Ascending aorta (tissue), 2 donors: ENCODE results near the gene NR2F1. TPM values are rescaled to one million over a fixed set of nuclear protein-coding genes. Genes with fewer than 3 reads are reported as not detected.

Experiments
- DNase-seq, 2 donors: peaks; one replicate each; pipeline ENCODE4 v3.0.0-alpha.2; 2019; ENCODE audit warnings: low spot score in 2 of 2
- H3K27ac ChIP-seq, 2 donors: fragments of 200-600 bp; sonication (generic); one replicate each; pipeline ENCODE4 v1.5.1; 2016 to 2017; ENCODE audit warnings: mild to moderate bottlenecking in 1 of 2
- H3K27me3 ChIP-seq: fragments of 200-600 bp; sonication (generic); one replicate; pipeline ENCODE4 v1.5.1; 2017
- H3K36me3 ChIP-seq, 2 donors: fragments of 200-600 bp; sonication (generic); one replicate each; pipeline ENCODE4 v1.5.1; 2016
- H3K4me1 ChIP-seq, 2 donors: fragments of 200-600 bp; sonication (generic); one replicate each; pipeline ENCODE4 v1.5.1; 2016 to 2017; ENCODE audit warnings: mild to moderate bottlenecking in 1 of 2
- H3K4me3 ChIP-seq, 2 donors: fragments of 200-600 bp; sonication (generic); one replicate each; pipeline ENCODE4 v1.5.1; 2016 to 2017; ENCODE audit warnings: mild to moderate bottlenecking in 1 of 2
- H3K9me3 ChIP-seq, 2 donors: fragments of 200-600 bp; sonication (generic); one replicate each; pipeline ENCODE4 v1.5.1; 2016
- intact Hi-C: fragments of 100-400 bp; cut with DNase I; formaldehyde crosslinking; loops from one replicate; pipeline ENCODE4 v1.15.1; 2023
- total RNA-seq: library from RNA; depleted of rRNA; stranded (reverse); fragments of >200 nt; gene quantifications from one replicate; pipeline ENCODE4 v1.1.0, GENCODE V29; 2016
- TF ChIP-seq, protein P1 (sequence below), 3 experiments: fragments of 200-600 bp in 2 of 3; fragments of 450-650 bp in 1 of 3; sonication (generic) in 2 of 3; IDR thresholded peaks; one replicate each; pipeline ENCODE4 v1.5.1; 2016 to 2019; ENCODE audit warnings: antibody characterized with exemption in 3 of 3, mild to moderate bottlenecking in 1 of 3, moderate library complexity in 1 of 3

Gene NR2F1
- total RNA-seq, 1 donor from 2014 or later = 8.0 TPM

DNA sequence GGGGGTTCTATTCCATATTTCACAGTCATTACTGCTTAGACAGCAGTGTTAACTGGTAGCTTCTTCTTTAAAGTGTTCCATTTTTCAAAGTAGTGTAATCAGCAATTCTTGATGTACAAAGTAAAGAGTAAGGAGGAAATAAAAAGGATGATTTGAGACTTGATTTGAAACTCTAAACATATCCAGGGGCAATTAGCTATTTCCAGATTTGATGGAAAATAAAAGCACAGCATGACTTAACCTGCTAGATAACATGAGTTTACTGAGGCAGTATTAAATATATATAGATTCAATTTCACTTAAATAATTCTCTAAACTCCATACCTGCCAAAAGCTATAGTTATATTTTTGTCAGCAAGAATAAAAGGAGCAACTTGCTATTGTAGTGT lies 29.8 kb downstream of the NR2F1 start:
- Histone ChIP-seq H3K4me3 (no peak overlapping the region), H3K27me3 (peaks cover 26% of the 10 kb centered on the region)
- TF ChIP-seq, protein P1, sequence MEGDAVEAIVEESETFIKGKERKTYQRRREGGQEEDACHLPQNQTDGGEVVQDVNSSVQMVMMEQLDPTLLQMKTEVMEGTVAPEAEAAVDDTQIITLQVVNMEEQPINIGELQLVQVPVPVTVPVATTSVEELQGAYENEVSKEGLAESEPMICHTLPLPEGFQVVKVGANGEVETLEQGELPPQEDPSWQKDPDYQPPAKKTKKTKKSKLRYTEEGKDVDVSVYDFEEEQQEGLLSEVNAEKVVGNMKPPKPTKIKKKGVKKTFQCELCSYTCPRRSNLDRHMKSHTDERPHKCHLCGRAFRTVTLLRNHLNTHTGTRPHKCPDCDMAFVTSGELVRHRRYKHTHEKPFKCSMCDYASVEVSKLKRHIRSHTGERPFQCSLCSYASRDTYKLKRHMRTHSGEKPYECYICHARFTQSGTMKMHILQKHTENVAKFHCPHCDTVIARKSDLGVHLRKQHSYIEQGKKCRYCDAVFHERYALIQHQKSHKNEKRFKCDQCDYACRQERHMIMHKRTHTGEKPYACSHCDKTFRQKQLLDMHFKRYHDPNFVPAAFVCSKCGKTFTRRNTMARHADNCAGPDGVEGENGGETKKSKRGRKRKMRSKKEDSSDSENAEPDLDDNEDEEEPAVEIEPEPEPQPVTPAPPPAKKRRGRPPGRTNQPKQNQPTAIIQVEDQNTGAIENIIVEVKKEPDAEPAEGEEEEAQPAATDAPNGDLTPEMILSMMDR (IDR thresholded peaks at IDR 0.05) = no peak

DNA sequence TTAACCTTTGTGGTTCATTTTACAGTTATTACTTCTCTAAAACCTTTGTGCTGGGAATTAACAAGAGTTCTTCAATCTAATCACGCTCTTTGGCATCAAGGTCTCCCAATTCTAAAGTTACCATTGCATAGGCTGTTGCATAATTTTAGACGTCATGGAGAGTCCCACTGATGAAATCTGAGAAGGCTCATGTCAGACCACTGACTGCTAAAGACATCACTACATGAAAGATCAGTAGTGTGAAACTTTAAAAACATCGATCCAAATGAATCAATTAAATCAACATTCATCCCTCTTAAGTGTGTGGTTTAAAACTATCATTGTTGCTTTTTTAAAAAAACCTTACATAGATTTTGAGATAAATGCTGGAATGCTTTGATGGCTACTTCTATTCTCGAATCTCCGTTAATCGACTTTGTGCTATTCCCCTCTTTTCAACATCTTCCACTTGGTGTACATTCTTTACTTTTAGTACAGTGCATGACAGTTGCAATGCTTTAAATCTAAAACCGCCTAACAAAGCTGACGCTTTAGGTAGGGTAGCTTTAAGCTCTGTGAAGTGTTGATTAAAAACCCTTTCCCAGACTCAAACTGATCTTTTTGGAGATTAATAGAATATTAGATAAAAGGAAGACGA lies 33.6 kb downstream of the NR2F1 start:
- TF ChIP-seq, protein P1 (IDR thresholded peaks at IDR 0.05) = no peak
- H3K27me3 ChIP-seq = peaks cover 17% of the 10 kb centered on the region
- H3K4me3 ChIP-seq = no peak overlapping the region
- no peaks in the 10 kb centered on the region for H3K36me3 ChIP-seq
- no peaks in the 10 kb centered on the region for H3K9me3 ChIP-seq
- H3K27ac ChIP-seq = no peak overlapping the region
- no peak for DNase-seq
- intact Hi-C loops = no loop called here
- peaks cover 0 to 3% of the 10 kb centered on the region in 2 donors for H3K4me1 ChIP-seq

More for the DNA sequence above, 29.8 kb downstream of the NR2F1 start:
- Histone ChIP-seq H3K36me3 (no peaks in the 10 kb centered on the region), H3K9me3 (no peaks in the 10 kb centered on the region), H3K4me1 (no peaks in the 10 kb centered on the region), H3K27ac (no peak overlapping the region)
- no peak for DNase-seq
- intact Hi-C loops = no loop called here

DNA sequence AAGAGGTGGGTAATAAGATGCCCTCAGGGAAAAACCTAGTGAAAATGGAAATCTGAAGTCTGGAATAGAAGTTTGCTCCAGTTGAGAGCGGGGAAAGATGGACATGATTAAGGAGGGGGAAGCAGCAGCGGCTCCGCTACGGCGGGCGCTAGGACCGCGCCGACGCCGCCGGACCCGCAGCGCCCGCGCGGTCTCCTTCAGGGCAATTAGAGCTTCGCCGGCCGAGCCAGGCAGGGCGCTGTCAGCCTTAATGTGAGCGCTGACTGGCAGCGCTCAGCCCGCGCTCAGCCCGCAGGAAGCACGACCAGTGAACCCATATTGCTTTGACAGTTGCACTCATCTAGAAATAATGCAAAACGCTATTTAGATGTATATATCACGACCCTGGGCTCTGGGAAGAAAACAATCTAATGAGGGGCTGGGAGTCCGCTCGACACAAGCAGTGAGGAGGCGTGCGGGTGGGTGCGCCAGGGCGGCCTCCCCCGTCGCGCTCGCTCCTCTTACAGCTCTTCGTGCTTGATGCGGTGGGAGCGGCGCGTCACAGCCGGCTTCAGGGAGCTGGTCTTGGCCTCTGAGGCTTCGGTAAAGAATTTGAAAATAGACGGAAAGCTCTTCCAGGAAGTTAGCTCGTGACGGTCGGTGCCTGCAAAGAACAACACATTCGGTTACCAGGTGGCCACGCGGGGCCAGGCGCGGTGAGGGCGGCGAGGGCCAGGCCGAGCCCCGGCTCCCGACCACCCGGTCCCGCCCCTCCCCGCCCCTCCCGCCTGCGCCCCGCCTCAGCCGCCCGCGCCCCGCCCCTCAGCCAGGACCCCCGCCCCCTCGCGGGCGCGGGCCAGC lies 37.7 kb downstream of the NR2F1 start:
- Histone ChIP-seq H3K9me3 (no peaks in the 10 kb centered on the region), H3K27me3 (no peaks in the 10 kb centered on the region), H3K27ac (peak overlapping the region; percentile 54 to 64), H3K4me3 (peak overlapping the region; percentile 71 to 85), H3K4me1 (peaks cover 0 to 3% of the 10 kb centered on the region in 2 donors), H3K36me3 (no peaks in the 10 kb centered on the region)
- intact Hi-C loops = no loop called here
- peak in 1 of 2 donors; percentile 74 for DNase-seq
- TF ChIP-seq, protein P1 (IDR thresholded peaks at IDR 0.05) = peak in 1 of 3 experiments; percentile 6

DNA sequence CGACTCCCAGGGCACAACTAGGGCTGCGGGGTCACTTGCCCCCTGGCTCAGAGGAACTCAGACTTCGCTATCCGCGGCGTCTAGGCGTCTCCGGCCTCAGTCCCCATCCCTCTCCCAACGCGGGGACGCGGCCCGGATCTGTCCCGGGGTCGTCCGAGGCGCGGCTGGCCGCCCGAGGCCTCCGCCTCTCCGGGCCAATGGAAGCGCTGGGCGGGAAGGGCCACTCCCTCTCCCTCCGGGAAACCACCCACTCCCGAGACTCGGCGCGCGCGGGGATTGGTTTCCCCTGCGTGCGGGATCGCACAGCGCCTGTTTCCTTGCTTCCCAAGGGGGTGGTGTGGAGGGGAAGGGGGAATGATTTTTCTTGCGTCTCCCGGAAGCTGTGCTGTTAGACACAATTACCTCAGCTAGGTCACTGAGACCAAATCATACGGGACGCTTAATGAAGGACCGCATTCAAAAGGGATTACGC lies 38.3 kb downstream of the NR2F1 start:
- Histone ChIP-seq H3K4me3 (peak overlapping the region; percentile 71 to 85), H3K4me1 (peaks cover 0 to 3% of the 10 kb centered on the region in 2 donors), H3K27me3 (no peaks in the 10 kb centered on the region), H3K36me3 (no peaks in the 10 kb centered on the region), H3K9me3 (no peaks in the 10 kb centered on the region), H3K27ac (peak overlapping the region; percentile 54 to 64)
- intact Hi-C loops = no loop called here
- peak in 1 of 2 donors; percentile 82 for DNase-seq
- TF ChIP-seq, protein P1 (IDR thresholded peaks at IDR 0.05) = no peak

DNA sequence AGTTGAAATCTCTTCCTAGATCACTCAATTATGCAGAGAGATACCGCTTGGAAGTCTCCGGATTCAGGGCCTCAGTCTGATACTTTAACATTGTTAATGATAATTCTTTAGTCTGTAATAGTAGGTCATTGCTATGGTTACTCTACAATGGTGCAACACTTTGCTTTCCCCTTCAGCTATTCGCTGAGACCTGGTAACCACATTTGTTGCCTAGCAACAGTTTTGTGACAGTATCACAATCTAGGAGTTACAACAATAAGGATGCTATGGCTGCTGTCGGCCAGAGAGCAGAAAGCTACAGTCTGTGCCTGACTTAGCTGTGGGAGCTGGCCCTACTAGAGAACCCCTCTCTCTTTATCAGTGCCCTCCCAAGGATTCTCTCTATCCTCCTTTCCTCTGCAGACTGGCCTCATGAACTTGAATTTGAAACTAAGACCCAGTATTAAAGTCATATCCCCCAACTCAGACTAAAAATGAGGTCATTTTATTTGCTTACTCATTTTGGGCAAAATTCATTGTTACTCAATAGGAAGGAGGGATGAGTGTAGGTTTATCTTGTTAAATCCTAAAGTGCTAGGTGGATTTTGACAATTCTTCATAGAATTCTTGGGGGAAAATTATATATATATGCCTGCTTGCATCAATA lies 39.3 kb downstream of the NR2F1 start:
- intact Hi-C loops = no loop called here
- TF ChIP-seq, protein P1 (IDR thresholded peaks at IDR 0.05) = no peak
- Histone ChIP-seq H3K4me3 (no peak overlapping the region), H3K4me1 (peaks cover 0 to 3% of the 10 kb centered on the region in 2 donors), H3K27ac (peak overlapping the region in 1 of 2 donors; percentile 22), H3K36me3 (no peaks in the 10 kb centered on the region), H3K27me3 (no peaks in the 10 kb centered on the region), H3K9me3 (no peaks in the 10 kb centered on the region)
- no peak for DNase-seq
